SU-DHL-6 (cell line): ENCODE data around the gene DLG2.

Experiments used
- H2AFZ ChIP-seq: fragments of 200-600 bp; sonication (generic); 2 replicates; pipeline ENCODE4 v1.6.1; 2014; ENCODE audit warnings: low read depth, mild to moderate bottlenecking, moderate library complexity, mixed read lengths, antibody characterized with exemption, low read length; ENCODE audit not compliant: severe bottlenecking
- H3F3A ChIP-seq: fragments of 200-600 bp; shearing (Covaris generic); 2 replicates; pipeline ENCODE4 v1.6.0; 2016; ENCODE audit warnings: antibody characterized with exemption, mild to moderate bottlenecking; ENCODE audit not compliant: insufficient read depth
- H3K27ac ChIP-seq: fragments of 200-600 bp; sonication (generic); 2 replicates; pipeline ENCODE4 v1.5.1; 2016; ENCODE audit warnings: low read depth, mild to moderate bottlenecking, low read length, moderate library complexity, mixed read lengths
- H3K27me3 ChIP-seq: fragments of 200-600 bp; sonication (generic), shearing (Covaris generic); 2 replicates; pipeline ENCODE4 v1.6.0; 2014; ENCODE audit warnings: mild to moderate bottlenecking, low read length
- H3K36me3 ChIP-seq: fragments of 200-600 bp; sonication (generic); 2 replicates; pipeline ENCODE4 v1.6.1; 2014; ENCODE audit warnings: mild to moderate bottlenecking, low read length, mixed read lengths
- H3K4me2 ChIP-seq: fragments of 300-600, 200-600 bp; shearing (Covaris generic), sonication (generic); 2 replicates; pipeline ENCODE4 v1.6.0; 2014; ENCODE audit warnings: low read length, low read depth, mild to moderate bottlenecking; ENCODE audit not compliant: poor library complexity, severe bottlenecking
- H3K4me3 ChIP-seq: fragments of 200-600 bp; sonication (generic); 2 replicates; pipeline ENCODE4 v1.5.1; 2014; ENCODE audit warnings: antibody characterized with exemption, low read length, mild to moderate bottlenecking, mixed read lengths; ENCODE audit not compliant: insufficient read depth, poor library complexity, severe bottlenecking
- H3K79me2 ChIP-seq: fragments of 200-600 bp; sonication (generic); 2 replicates; pipeline ENCODE4 v1.6.1; 2014; ENCODE audit warnings: mild to moderate bottlenecking, low read length, moderate library complexity; ENCODE audit not compliant: insufficient read depth
- H3K9ac ChIP-seq: fragments of 200-600 bp; sonication (generic); 2 replicates; pipeline ENCODE4 v1.7.0; 2014; ENCODE audit warnings: mild to moderate bottlenecking, low read length
- H3K9me2 ChIP-seq: fragments of 200-600 bp; sonication (generic); replicated peaks from 2 replicates; pipeline ENCODE4 v1.6.1; 2014; ENCODE audit warnings: low read length; ENCODE audit not compliant: insufficient read depth
- H3K9me3 ChIP-seq: fragments of 200-600 bp; sonication (generic); 2 replicates; pipeline ENCODE4 v1.6.1; 2014; ENCODE audit warnings: low read length, mixed read lengths; ENCODE audit not compliant: insufficient read depth
- H4K20me1 ChIP-seq: fragments of 200-600 bp; sonication (generic); 2 replicates; pipeline ENCODE4 v1.6.1; 2014; ENCODE audit warnings: low read depth, mild to moderate bottlenecking, antibody characterized with exemption, low read length, moderate library complexity, mixed read lengths
- CTCF ChIP-seq: fragments of 200-600 bp; sonication (generic); IDR thresholded peaks from one replicate; pipeline ENCODE4 v1.5.1; 2017; ENCODE audit warnings: antibody characterized with exemption, mild to moderate bottlenecking, low read length, moderate library complexity; ENCODE audit not compliant: insufficient read depth, poor library complexity, severe bottlenecking
- EZH2phosphoT487 ChIP-seq: fragments of 200-600 bp; sonication (generic), shearing (Covaris generic); conservative IDR thresholded peaks from 2 replicates; pipeline ENCODE4 v1.6.1; 2018; ENCODE audit warnings: mild to moderate bottlenecking, antibody characterized with exemption, low read length, moderate library complexity, mixed read lengths

DLG2 gene

GRCh38 chr11:83921447-83922192, 1705.5 kb downstream of the DLG2 start:
- H4K20me1 ChIP-seq: no peaks in the 10 kb centered on the region
- H3K27me3 ChIP-seq: no peaks in the 10 kb centered on the region
- no peak overlapping the region for H2AFZ ChIP-seq
- H3K9me2 ChIP-seq: no peaks in the 10 kb centered on the region
- H3K79me2 ChIP-seq: no peaks in the 10 kb centered on the region
- no peaks in the 10 kb centered on the region for H3F3A ChIP-seq
- H3K9me3 ChIP-seq: no peaks in the 10 kb centered on the region
- H3K36me3 ChIP-seq: no peaks in the 10 kb centered on the region
- H3K4me2 ChIP-seq: no peak overlapping the region
- no peak for TF ChIP-seq CTCF
- no peak for TF ChIP-seq EZH2phosphoT487
- no peak overlapping the region for H3K4me3 ChIP-seq
- no peak overlapping the region for H3K9ac ChIP-seq
- H3K27ac ChIP-seq: no peak overlapping the region

- no peak overlapping the region for H3K4me3 ChIP-seq
These were observed 1708.7 kb downstream of the DLG2 start for GRCh38 chr11:83918476-83918875.

GRCh38 chr11:83914995-83915394, 1712.1 kb downstream of the DLG2 start:
- no peaks in the 10 kb centered on the region for H3K9me2 ChIP-seq
- H3K79me2 ChIP-seq: no peaks in the 10 kb centered on the region
- no peak overlapping the region for H3K4me3 ChIP-seq
- no peaks in the 10 kb centered on the region for H3K27me3 ChIP-seq
- no peaks in the 10 kb centered on the region for H3K36me3 ChIP-seq
- no peaks in the 10 kb centered on the region for H3F3A ChIP-seq
- no peaks in the 10 kb centered on the region for H4K20me1 ChIP-seq
- no peaks in the 10 kb centered on the region for H3K9me3 ChIP-seq
- no peak overlapping the region for H3K4me2 ChIP-seq
- H3K9ac ChIP-seq: no peak overlapping the region
- TF ChIP-seq CTCF (no peak), EZH2phosphoT487 (no peak)
- no peak overlapping the region for H3K27ac ChIP-seq
- H2AFZ ChIP-seq: no peak overlapping the region

More at GRCh38 chr11:83918476-83918875, 1708.7 kb downstream of the DLG2 start:
- no peaks in the 10 kb centered on the region for H3K9me3 ChIP-seq
- no peak overlapping the region for H3K4me2 ChIP-seq
- TF ChIP-seq CTCF (no peak), EZH2phosphoT487 (no peak)
- H3K79me2 ChIP-seq: no peaks in the 10 kb centered on the region
- no peaks in the 10 kb centered on the region for H3K27me3 ChIP-seq
- H3F3A ChIP-seq: no peaks in the 10 kb centered on the region
- no peak overlapping the region for H2AFZ ChIP-seq
- H3K9ac ChIP-seq: no peak overlapping the region
- H3K9me2 ChIP-seq: no peaks in the 10 kb centered on the region
- H3K27ac ChIP-seq: no peak overlapping the region
- H3K36me3 ChIP-seq: no peaks in the 10 kb centered on the region
- H4K20me1 ChIP-seq: no peaks in the 10 kb centered on the region
